GM12878 (cell line): ENCODE measurements around the gene FSTL4.

Source experiments
- ETV6 ChIP-seq, 2 experiments: fragments of 450-650 bp in 1 of 2; IDR thresholded peaks in 1 of 2; conservative IDR thresholded peaks in 1 of 2; 2 replicates each; pipeline ENCODE4 v1.6.1; 2014; ENCODE audit warnings: antibody characterized with exemption in 1 of 2, borderline replicate concordance in 1 of 2, low read depth in 1 of 2, mild to moderate bottlenecking in 1 of 2, moderate library complexity in 1 of 2
- GABPA ChIP-seq: IDR thresholded peaks from 2 replicates; pipeline ENCODE4 v1.6.1; 2014; ENCODE audit warnings: antibody characterized with exemption, low read depth, mild to moderate bottlenecking, inconsistent platforms
- HDGF ChIP-seq: fragments of 450-650 bp; IDR thresholded peaks from 2 replicates; pipeline ENCODE4 v1.6.1; 2016; ENCODE audit warnings: antibody characterized with exemption
- TF ChIP-seq, protein P1 (sequence below): IDR thresholded peaks from 2 replicates; pipeline ENCODE4 v1.6.1; 2012; ENCODE audit warnings: low read depth, low read length, improper control_type of control experiment

DNA sequence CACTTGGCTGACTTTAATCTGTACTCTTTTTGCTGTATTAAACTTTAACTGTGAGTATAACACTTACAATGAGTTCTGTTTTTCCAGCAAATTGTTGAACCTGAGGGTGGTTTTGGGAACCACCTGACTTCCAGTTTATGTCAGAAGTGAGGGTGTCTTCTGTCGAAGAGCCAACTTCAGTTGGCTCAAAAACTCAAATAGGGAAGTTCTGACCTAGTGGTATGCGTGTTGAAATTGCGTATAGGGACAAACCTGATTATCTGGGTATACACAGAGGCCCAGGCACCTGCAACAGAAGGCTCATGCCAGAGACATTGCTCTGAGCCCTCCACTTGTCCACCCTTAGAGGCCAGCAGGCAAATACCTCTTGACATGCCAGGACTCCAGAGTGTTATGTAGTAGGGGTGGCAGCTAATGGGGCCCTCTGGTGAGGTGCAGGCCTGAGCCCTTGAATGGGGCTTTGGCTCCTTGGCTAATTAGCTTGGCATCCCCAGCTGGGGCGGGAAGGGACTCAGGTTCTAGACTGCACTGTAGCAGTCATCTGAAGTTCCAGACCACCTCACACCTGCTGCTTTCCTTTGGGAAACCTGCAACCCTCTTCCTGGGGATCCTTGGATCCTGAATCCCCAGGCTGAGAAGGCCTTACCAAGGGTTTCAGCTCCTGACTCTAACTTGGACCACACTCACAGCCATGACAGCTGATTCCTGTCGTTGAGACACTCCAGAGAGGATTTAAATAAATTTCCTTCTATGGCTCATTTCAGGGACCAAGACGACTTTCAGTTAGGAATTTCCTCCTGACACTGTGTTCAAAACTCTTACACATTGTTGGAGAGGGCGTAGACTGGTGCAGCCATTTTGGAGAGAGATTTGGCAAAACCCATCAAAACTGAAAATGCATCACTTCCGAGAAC is 370.9 kb downstream of the FSTL4 start:
- no peak for TF ChIP-seq ETV6 (conservative IDR thresholded peaks at IDR 0.05 in 1 of 2, IDR thresholded peaks at IDR 0.05 in 1 of 2; ENCODE audit: borderline replicate concordance in 1 of 2, low read depth in 1 of 2)
- no peak for TF ChIP-seq HDGF
- TF ChIP-seq, protein P1, sequence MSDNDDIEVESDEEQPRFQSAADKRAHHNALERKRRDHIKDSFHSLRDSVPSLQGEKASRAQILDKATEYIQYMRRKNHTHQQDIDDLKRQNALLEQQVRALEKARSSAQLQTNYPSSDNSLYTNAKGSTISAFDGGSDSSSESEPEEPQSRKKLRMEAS: no peak
- no peak for TF ChIP-seq GABPA
